H7 (cell line): ENCODE data around the gene PDSS1. TPM values are rescaled to one million over a fixed set of nuclear protein-coding genes. Genes with fewer than 3 reads are reported as not detected.

Source experiments
- DNase-seq: peaks from one replicate; pipeline ENCODE4 v3.0.0; 2012
- H3K27me3 ChIP-seq: 2 replicates; pipeline ENCODE4 v1.6.0; 2011; ENCODE audit warnings: mild to moderate bottlenecking, low read length; ENCODE audit not compliant: control insufficient read depth, insufficient read depth
- H3K36me3 ChIP-seq: replicated peaks from 2 replicates; pipeline ENCODE4 v1.5.1; 2011; ENCODE audit warnings: low read length; ENCODE audit not compliant: control insufficient read depth, insufficient read depth
- H3K4me3 ChIP-seq: 2 replicates; pipeline ENCODE4 v1.5.1; 2011; ENCODE audit warnings: low read depth, mild to moderate bottlenecking, control low read depth, low read length, moderate library complexity; ENCODE audit not compliant: insufficient read depth
- total RNA-seq: library from RNA; depleted of rRNA; stranded (reverse); fragments of >200 nt; shearing (Covaris generic); gene quantifications from 2 replicates; pipeline ENCODE4 v1.2.3, GENCODE V29; 2014

PDSS1 gene
- total RNA-seq, 1 experiment from 2014 or later, result 17.4 TPM

- DNase-seq, result no peak
- Histone ChIP-seq H3K36me3 (no peaks in the 10 kb centered on the region; the same call in none of the 2 replicates), H3K4me3 (no peak overlapping the region), H3K27me3 (no peaks in the 10 kb centered on the region)
Measured at GRCh38 chr10:26714415-26715136, 17.1 kb downstream of the PDSS1 start.

- Histone ChIP-seq H3K27me3 (no peaks in the 10 kb centered on the region), H3K36me3 (no peaks in the 10 kb centered on the region; the same call in none of the 2 replicates), H3K4me3 (no peak overlapping the region)
- no peak for DNase-seq
Measured at GRCh38 chr10:26715137-26715487, 17.6 kb downstream of the PDSS1 start.

DNA sequence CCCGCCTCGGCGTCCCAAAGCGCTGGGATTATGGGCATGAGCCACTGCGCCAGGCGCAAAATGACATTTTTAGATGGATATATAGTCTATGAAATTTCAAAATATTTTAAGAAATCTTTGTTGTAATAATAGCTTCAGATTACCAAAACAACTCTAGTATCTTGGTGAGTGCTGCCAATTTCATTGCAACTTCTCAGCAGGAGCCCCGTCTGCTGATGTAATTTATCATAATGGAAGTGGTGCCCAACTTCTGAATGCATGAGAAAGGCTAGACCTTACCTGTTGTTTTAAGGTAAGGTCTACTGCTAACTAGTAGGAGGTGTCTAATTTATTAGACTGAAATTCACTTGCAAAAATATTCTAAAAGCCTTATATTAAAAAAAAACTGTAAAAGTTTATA lies 20.0 kb downstream of the PDSS1 start:
- Histone ChIP-seq H3K36me3 (peaks cover 1% of the 10 kb centered on the region), H3K27me3 (no peaks in the 10 kb centered on the region), H3K4me3 (no peak overlapping the region)
- no peak for DNase-seq

DNA sequence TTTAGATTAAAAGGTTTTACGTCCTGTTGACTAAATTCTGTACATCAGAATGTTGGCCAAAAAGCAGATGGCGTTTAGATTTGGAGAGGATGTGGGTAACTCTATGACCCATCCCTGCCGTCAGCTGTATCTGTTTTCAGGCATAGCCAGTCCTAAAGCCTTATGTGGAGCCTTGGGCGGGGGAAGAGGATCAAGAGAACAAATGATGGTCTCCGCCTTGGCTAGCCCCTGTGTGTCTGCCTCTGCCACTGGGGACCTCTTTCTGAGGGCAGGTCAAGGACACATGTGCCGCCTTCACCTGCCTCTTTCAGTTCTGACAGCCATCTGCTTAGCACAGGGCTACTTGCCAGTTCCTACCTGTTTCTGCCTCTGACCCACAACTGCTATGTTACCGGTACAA lies 24.1 kb downstream of the PDSS1 start:
- H3K27me3 ChIP-seq, result no peaks in the 10 kb centered on the region
- no peak overlapping the region for H3K4me3 ChIP-seq
- DNase-seq, result no peak
- H3K36me3 ChIP-seq, result peaks cover 3% of the 10 kb centered on the region

- H3K27me3 ChIP-seq, result no peaks in the 10 kb centered on the region
- H3K4me3 ChIP-seq, result no peak overlapping the region
- H3K36me3 ChIP-seq, result peaks cover 3% of the 10 kb centered on the region
- DNase-seq, result no peak
Measured at GRCh38 chr10:26723016-26723415, 25.5 kb downstream of the PDSS1 start.

DNA sequence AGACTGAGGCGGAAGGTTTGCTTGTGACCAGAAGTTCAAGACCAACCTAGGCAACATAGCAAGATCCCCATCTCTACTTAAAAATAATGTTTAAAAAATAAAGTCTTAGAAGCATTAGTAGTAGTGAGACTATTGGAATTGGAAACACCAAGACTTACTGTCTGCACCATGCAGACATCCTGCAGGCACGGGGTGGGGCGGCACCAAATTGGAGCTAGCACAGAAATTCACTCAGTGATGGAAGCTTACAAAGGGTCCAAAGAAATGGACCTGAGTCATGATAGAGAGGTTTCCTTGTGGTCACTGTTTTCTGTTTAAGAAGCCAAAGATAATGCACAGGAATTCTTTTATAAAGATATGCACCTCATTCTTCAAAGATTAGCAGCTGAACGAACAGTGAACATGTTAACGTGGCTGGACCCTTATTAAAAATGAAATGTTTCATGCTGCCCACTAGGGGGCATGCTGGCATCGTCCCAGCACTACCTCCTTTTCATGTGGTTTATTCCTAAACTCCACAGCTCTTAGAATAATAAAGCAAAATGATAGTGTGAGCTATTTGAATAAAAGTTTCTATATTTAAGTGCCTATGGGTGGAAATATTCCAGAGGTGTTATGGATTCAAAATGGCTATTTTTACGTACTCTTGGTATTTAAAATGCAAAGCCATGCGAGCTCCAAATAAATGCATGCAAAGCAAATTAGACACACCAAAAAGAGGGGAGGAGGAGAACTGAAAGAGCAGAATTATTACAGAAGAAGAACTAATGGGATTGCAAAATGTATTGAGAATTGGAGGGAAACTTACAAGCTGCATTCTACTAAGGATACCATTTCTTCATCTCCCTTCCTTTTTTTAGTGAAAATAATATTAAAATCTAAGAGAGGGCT lies 28.6 kb downstream of the PDSS1 start:
- no peak overlapping the region for H3K4me3 ChIP-seq
- H3K27me3 ChIP-seq, result no peaks in the 10 kb centered on the region
- peak; percentile 50 for DNase-seq
- H3K36me3 ChIP-seq, result peaks cover 6% of the 10 kb centered on the region

GRCh38 chr10:26727005-26727404 lies 29.5 kb downstream of the PDSS1 start:
- DNase-seq, result no peak
- peaks cover 8% of the 10 kb centered on the region for H3K36me3 ChIP-seq
- H3K27me3 ChIP-seq, result no peaks in the 10 kb centered on the region
- no peak overlapping the region for H3K4me3 ChIP-seq

- peaks cover 14% of the 10 kb centered on the region for H3K36me3 ChIP-seq
- H3K4me3 ChIP-seq, result no peak overlapping the region
- no peaks in the 10 kb centered on the region for H3K27me3 ChIP-seq
- DNase-seq, result no peak
Measured at GRCh38 chr10:26728957-26729356, 31.5 kb downstream of the PDSS1 start.

DNA sequence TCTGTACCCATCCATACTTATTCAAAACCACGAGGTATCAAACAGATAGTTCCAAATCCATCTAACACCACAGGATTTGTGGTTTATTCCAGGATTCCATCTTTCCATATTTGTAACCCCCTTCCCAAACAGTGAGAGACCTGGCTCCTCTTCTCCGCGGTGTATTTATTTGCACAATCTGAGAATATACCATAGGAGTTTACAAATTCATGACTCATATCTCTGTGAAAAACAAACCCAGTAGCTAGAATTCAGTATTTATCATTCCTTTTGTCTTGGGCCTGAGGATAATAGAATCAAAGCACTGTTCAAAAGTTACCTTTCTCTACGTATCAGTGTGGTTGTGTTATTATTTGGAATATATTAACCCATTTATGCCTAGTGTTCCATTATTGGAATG lies 31.9 kb downstream of the PDSS1 start:
- DNase-seq, result no peak
- Histone ChIP-seq H3K4me3 (no peak overlapping the region), H3K27me3 (no peaks in the 10 kb centered on the region), H3K36me3 (peaks cover 14% of the 10 kb centered on the region)

- no peaks in the 10 kb centered on the region for H3K27me3 ChIP-seq
- H3K36me3 ChIP-seq, result peaks cover 19% of the 10 kb centered on the region
- DNase-seq, result no peak
- no peak overlapping the region for H3K4me3 ChIP-seq
Measured at GRCh38 chr10:26730552-26730951, 33.1 kb downstream of the PDSS1 start.

- Histone ChIP-seq H3K27me3 (no peaks in the 10 kb centered on the region), H3K4me3 (no peak overlapping the region), H3K36me3 (peaks cover 28% of the 10 kb centered on the region)
- DNase-seq, result peak; percentile 20
Measured at GRCh38 chr10:26733750-26734568, 36.5 kb downstream of the PDSS1 start.

GRCh38 chr10:26735435-26735834 lies 37.9 kb downstream of the PDSS1 start:
- Histone ChIP-seq H3K4me3 (no peak overlapping the region), H3K36me3 (peaks cover 26% of the 10 kb centered on the region)
- no peak for DNase-seq

DNA sequence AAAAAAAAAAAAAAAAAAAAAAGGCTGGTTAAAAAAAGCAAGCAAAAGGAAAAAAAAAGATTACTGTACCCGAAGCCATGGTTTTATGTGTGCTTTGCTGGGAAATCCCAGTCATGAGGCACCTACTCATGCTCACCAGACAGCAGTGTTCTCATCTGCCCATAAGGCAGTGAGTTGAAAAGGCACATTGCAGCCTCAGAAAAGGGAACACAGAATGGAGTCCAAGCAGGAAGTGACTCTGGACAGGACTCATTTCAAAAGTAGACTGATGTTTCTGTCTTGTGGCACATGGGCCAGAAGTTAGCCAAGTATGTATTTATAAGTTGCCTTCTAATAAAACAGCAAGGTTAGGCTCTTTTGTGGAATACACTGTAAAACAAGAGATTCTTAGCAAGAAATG lies 40.2 kb downstream of the PDSS1 start:
- Histone ChIP-seq H3K4me3 (no peak overlapping the region), H3K27me3 (no peaks in the 10 kb centered on the region), H3K36me3 (peaks cover 18% of the 10 kb centered on the region)
- DNase-seq, result no peak

More at GRCh38 chr10:26735435-26735834, 37.9 kb downstream of the PDSS1 start:
- H3K27me3 ChIP-seq, result no peaks in the 10 kb centered on the region

DNA sequence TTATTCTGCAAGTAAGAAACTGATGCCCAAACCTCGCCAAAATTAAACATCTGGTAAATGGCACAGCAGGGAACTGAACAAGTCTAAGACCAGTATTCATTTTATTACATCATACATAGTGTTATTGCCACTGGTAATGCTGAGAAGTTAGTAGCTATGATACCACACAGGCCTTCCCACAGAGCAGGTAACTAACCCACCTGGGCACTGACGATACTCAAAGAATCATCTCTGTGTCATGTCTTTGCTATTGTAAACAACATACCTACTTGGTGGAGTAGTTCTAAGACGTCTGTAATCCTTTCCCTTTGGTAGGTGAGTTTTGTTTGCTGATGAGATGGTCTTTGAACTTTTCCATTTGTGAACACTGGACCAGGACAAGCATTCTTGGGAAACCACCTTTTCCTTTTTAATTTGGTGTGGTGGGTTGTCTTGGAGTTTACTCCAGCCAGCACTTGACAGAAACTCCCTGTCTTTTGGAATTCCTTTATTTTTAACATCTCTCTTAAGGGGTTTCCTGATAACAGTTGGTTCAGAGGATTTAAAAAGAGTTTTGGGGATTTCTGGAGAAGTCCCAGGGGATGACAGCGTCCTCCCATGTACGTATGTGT lies 40.9 kb downstream of the PDSS1 start:
- Histone ChIP-seq H3K4me3 (no peak overlapping the region), H3K27me3 (no peaks in the 10 kb centered on the region), H3K36me3 (peaks cover 17% of the 10 kb centered on the region)
- DNase-seq, result no peak
